ENCODE measurements around the gene KRT40. TPM values are rescaled to one million over a fixed set of nuclear protein-coding genes. Genes with fewer than 3 reads are reported as not detected.

KRT40 gene
- total RNA-seq, 1 experiment from 2014 or later = not detected

DNA sequence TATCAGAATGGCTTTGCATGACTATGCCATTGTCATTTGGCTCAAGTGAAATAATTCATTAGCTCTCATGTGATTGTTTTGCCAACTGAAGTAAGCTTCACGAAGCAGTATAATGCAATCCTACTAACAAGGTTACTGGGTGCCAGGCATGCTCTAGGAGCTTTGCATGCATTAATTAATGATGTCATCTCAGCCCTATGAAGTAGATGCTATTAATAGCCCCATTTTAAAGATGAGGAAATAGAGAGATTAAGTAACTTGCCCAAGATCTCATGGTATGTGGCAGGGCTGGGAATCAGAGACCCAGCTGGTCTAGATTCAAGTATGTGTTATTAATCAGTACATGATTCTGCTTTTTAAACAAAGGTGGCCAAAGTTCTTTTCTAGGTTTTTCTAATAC lies 31.5 kb downstream of the KRT40 start:
- peak; percentile 49 for DNase-seq (ENCODE audit: low read depth)

DNA sequence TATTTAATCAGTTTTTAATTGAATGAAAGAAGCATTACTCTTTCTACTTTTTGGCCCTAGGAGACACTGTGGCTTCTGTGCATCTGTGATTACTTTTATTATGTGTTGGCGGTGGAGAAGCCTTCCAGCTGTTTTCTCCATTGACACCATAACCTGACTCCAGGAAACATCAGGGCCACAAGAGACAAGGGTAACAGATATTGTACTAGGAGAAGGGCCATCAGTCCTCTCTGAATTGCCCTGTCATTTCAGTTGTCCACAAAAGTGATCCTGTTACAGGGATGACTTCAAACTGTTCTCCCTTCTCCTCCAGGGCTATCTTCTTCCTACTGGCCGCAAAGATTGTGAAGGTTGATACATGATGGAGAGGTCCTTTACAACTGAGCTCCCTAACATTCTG lies 32.0 kb downstream of the KRT40 start:
- no peak for DNase-seq (ENCODE audit: low read depth)

DNA sequence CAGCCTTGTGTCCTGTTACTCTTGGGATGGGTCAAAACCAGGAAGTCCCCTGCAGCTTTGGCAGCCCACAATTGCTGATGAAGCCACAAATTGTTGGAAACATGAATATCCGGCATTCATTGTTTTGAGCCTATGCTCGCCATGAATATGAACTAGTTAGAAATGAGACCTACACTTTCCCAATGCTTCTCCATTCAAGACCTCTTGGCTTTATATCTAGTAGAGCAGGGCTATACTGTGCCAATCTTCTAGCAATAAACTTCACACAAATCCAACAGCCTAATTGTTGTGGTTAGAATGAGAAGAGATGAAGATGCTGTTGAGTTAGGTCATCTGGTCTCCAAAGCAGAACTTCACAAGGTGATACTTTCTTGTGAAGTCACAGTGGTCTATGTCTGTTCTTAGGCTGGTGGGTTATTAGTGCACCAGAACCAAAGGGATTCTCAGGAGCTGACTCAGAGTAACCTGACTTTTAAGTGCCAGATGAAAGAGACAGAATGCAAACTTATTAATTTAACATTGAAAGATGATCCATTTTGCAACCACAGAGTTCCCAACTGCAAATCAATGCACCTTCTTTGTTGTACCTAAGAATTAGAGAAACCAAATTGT lies 33.0 kb downstream of the KRT40 start:
- DNase-seq (ENCODE audit: low read depth) = peak; percentile 18

DNA sequence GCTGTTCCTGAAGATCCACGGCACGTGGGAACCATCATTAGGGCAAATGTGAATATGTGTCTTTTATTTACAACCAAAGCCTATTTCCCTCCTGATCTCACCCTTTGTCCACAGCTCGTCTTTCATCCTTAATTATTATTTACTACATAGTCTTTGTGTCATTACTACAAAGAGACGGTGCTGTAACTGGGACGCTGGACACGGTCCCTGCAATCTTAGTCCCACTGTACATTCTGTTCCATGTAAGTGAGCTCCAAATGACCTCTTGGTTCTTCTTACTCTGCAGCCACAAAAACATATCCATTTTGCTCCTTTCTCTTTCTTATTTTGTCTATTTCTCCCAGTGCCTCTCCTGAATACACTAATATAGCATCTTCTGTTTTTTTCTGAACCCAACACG lies 34.0 kb downstream of the KRT40 start:
- no peak for DNase-seq (ENCODE audit: low read depth)

DNA sequence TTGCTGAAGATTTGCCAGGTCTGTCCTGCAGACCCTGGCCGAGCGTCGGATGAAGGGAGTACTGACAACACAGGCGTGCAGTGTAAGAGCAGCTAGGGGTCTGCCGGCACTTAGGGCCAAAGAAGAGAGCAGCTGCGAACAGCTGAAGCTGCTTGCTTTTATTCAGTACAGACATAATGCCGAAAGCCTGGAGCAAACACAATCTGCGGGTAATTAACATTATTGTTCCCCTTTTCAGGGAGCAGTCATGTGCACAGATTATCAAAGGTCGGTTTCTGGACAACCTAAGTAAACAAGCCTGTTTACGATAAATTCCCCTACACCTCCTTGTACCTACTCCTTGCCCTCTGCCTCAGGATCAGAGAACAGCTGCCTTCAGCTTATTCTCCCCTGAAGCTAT lies 34.7 kb downstream of the KRT40 start:
- no peak for DNase-seq (ENCODE audit: low read depth)

DNA sequence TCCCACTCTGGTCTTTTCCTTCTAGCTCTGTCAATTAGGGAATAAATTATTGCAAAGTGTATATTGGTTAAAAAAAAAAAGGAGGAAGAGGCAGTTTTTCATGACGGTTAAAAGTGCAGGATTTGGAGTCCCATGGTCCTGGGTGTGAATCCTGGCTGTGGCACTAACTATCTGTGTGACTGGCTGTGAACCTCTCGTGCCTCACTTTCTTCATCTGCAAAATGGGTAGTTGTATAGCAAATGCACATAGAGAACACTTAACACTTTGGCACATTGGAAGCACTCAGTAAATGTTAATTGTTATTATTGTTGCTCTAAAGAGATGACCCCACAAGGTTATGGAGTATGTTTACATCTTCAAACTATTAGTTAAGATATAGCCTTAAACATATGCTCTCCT lies 36.2 kb downstream of the KRT40 start:
- no peak for DNase-seq (ENCODE audit: low read depth)

DNA sequence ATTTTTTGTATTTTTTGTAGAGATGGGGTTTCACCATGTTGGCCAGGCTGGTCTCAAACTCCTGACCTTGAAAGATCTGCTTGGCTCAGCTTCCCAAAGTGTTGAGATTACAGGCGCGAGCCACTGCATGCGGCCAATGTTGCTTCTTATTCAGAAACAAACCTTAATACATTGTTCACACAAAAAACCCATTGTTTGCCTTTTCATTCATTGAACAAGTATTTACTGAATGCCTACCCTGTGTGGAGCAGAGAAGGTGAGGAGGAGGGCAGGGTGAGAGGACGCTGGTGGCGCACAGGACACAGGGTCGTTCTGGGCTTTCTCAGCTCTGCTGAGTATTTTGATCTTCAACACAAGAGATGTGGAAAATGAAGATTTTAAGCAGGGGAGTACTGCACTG lies 38.7 kb downstream of the KRT40 start:
- DNase-seq (ENCODE audit: low read depth) = no peak

DNA sequence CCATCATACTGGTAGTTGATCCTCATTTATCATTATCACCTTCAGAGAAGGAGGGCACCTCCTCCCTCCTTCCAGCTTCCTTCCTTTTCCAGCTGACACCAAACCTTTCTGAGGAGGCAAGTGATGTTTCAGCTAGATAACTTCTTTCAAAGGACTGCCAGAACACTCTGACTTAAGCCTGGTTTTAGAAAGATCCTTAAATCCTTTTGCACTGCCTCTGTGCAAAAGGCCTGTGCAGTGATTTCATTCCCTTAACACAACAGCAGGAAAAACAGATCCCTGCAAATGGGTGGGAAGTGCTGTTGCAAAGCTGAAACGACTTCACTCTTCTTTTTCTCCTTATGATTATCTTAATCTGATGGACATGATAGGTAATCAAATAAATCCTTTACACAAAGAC lies 39.6 kb downstream of the KRT40 start:
- DNase-seq (ENCODE audit: low read depth) = no peak

DNA sequence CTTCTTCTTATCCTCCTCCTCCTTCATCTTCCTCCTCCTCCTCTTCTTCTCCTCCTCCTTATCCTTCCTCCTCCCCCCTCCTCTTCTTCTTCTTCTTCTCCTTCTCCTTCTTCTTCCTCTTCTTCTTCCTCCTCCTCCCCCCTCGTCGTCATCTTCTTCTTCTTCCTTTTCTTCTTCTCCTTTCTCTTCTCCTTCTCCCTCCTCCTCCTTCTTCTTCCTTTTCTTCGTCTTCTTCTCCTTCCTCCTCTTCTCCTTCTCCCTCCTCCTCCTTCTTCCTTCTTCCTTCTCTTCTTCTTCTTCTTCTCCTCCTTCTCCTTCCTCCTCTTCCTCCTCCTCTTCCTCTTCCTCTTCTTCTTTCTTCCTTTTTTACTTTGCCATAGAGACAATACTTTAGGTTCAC lies 41.6 kb downstream of the KRT40 start:
- DNase-seq (ENCODE audit: low read depth) = no peak

DNA sequence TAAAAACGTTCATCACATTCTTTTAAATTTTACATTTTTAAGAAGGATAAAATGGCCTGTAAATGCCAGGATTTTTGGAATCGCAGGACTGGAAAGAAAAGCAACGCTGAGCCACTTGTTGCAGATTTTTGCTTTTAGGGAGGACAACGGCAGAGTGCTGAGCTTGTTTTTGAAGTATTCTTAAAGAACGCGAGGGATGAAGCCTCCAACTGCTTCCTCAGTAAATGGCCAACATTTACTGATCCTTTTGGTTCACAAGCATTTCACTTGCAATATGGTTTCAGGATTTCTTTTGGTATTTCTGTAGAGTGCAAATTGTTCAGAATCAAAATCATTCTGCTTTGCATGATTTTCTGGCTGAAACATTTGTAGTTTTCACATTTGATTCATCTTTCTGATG lies 43.9 kb downstream of the KRT40 start:
- DNase-seq (ENCODE audit: low read depth) = no peak

DNA sequence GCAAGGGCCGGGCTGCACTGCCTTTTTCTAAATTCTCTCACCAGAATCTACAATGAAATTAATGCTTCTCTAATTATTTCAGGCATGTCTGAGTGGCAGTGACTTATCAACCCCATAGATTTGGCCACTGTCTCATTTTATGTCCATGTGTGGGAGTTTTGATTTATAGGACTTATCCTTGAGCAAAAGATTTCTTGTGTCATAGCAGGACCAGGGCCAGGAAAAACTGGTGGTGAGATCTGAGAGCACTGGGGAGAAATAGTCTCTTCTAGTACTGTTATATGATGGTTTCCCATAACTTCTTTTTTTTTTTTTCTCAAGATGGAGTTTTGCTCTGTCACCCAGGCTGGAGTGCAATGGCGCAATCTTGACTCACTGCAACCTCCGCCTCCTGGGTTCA lies 45.1 kb downstream of the KRT40 start:
- no peak for DNase-seq (ENCODE audit: low read depth)

DNA sequence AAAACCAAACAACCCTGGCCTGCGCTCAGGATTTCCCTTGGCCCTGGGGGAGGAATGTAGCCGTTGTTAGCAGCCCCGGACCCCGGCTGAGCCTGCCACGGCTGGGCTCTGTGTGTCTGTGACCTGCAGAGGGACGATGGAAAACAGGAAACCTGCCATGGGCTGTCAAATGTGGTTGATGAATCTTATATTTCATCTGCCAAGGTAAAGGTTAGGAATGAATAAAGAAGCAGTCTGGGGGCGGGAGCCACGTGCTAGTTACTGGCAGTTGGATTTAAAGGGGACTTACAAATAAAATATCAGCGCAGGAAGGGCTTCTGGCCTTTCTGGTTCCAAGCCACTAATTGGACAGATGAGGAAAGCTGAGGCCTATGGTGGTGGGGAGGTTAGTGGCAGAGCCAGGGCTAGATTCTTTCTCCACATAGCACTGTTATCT lies 46.7 kb downstream of the KRT40 start, which contains the start of gene KRT23:
TSS of gene KRT23 (minus strand) at position 263 of the 436 bp plus-strand sequence. CDS start 1,043 bp downstream, outside the sequence.
- DNase-seq (ENCODE audit: low read depth) = no peak

DNA sequence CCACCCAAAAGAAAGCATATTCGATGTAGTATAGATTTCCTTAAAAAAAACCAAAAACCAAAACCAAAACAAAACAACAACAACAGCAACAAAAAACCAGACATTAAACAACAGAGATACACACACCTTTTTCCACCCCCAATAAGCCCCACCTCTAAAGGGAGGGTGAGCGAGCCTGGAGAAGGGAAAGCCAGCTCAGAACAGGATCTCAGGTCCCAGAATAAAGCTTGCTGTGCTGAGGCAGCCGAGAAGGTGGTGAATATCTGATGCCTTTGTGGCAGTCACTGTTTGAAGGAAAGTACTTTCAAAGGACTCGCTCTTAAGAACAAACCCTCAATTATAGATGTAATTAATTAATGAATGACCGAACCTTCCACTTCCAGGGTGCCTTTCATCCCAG lies 47.1 kb downstream of the KRT40 start:
- DNase-seq (ENCODE audit: low read depth) = no peak

DNA sequence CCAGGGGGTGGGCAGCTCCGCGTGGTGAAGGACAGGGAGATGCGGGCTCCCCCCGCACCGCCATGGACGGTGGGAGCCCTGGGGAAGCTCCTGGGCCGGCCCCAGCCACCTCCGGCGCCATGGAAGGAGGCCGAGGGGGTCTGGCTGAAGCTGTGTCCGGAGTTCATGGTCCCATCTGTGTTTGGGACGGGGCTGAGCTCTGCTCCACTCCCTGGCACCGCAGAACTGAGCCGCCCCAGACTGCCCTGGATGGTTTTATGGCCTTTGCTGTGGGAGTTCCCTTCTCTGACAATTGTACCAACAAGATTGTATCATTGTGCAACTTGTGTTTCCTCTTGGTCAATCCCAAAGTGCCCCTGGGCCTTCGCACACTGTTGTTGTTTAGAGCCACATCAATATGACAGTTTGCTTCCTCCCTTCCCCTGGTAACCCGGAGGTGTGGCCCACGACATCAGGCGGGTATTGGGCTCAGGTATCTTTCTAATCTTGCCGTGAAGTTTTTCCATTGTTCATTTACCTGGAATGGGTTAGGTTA lies 47.6 kb downstream of the KRT40 start:
- DNase-seq (ENCODE audit: low read depth) = no peak

DNA sequence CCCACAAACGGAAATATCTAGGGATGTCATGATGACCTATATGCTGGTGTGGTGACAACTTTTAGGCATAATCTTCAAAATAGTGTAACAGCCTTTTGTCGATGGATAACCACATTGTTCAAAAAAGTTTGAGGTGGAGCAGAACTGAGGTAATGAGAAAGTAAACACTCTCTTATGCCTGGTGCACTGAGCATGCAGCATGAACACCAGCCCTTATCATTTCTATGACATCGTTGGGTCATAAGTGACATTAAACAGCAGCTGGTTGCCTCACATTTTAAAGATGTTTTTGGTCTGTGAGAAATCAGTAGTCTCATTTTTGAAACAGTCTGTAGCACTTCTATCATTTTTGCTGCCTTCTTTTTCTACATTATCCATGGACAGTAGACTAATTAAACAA lies 48.5 kb downstream of the KRT40 start:
- no peak for DNase-seq (ENCODE audit: low read depth)

DNA sequence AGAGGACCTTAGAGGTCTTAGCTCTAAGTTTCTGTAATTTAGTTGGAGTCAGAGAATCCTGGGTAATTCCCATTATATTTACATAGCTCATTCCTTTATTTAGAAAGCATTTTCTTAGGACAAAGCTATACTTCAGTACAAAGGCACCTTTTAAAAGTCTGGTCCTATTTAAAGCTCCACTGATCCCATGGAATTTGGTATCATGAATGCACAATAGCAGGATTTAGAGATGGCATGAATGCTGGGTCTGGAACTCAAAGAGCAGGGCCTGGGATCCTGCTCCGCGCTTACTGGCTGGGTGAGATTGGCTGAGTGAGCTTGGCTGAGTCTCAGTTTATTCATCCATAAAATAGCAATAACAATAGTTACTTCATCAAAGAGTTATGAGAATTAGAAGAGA lies 51.5 kb downstream of the KRT40 start:
- DNase-seq (ENCODE audit: low read depth) = no peak

DNA sequence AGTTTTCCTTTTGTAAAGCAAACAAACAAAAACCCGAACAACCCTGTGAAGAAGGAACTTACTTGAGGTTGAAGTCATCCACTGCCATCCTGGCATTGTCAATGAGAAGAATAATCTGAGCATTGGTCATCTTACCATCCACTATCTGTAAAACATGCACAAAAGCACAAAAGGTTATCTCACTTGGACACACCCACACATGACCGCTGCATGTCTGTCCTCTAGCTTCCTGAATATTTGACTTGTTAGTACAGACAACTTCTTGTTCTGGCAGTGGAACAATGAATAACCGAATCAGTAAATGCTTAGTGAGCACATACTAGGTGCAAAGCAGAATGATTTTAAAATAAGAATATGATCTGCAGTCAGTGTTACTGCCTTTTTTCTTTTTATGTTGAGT lies 52.8 kb downstream of the KRT40 start:
- no peak for DNase-seq (ENCODE audit: low read depth)

Other genes starting within 250 kb of the KRT40 start
- not detected in 2 replicates for gene KRT25, start 229.0 kb downstream of the KRT40 start, total RNA-seq (2014; rRNA removed; shearing (Covaris generic))
- not detected in 2 replicates for gene KRT26, start 212.1 kb downstream of the KRT40 start, total RNA-seq (2014; rRNA removed; shearing (Covaris generic))
- not detected in 2 replicates for gene KRT27, start 201.8 kb downstream of the KRT40 start, total RNA-seq (2014; rRNA removed; shearing (Covaris generic))
- gene KRT28, start 184.4 kb downstream of the KRT40 start, total RNA-seq (2014; rRNA removed; shearing (Covaris generic)) = not detected in 2 replicates
- 42.0 and 66.9 TPM in 2 replicates for gene KRT10, start 161.7 kb downstream of the KRT40 start, total RNA-seq (2014; rRNA removed; shearing (Covaris generic))
- not detected in 2 replicates for gene KRT12, start 117.1 kb downstream of the KRT40 start, total RNA-seq (2014; rRNA removed; shearing (Covaris generic))
- gene KRT20, start 99.1 kb downstream of the KRT40 start, total RNA-seq (2014; rRNA removed; shearing (Covaris generic)) = 0.17 TPM in 1 of 2 replicates, not detected in the other
- gene KRT23, start 46.7 kb downstream of the KRT40 start, total RNA-seq (2014; rRNA removed; shearing (Covaris generic)) = not detected in 2 replicates
- gene KRT39, start 17.4 kb downstream of the KRT40 start, total RNA-seq (2014; rRNA removed; shearing (Covaris generic)) = 0.20 TPM in 1 of 2 replicates, not detected in the other
- gene KRTAP3-3, start 9.8 kb upstream of the KRT40 start, total RNA-seq (2014; rRNA removed; shearing (Covaris generic)) = 0.22 TPM in 1 of 2 replicates, not detected in the other
- not detected in 2 replicates for gene KRTAP3-2, start 15.6 kb upstream of the KRT40 start, total RNA-seq (2014; rRNA removed; shearing (Covaris generic))
- gene KRTAP3-1, start 24.8 kb upstream of the KRT40 start, total RNA-seq (2014; rRNA removed; shearing (Covaris generic)) = 0.64 and 0.71 TPM in 2 replicates
- gene KRTAP1-5, start 42.9 kb upstream of the KRT40 start, total RNA-seq (2014; rRNA removed; shearing (Covaris generic)) = 3.2 and 5.7 TPM in 2 replicates
- gene KRTAP1-4, start 45.9 kb upstream of the KRT40 start, total RNA-seq (2014; rRNA removed; shearing (Covaris generic)) = not detected in 2 replicates
- not detected in 2 replicates for gene KRTAP1-3, start 50.5 kb upstream of the KRT40 start, total RNA-seq (2014; rRNA removed; shearing (Covaris generic))
- not detected in 2 replicates for gene KRTAP1-1, start 57.1 kb upstream of the KRT40 start, total RNA-seq (2014; rRNA removed; shearing (Covaris generic))
- not detected in 2 replicates for gene KRTAP2-1, start 63.0 kb upstream of the KRT40 start, total RNA-seq (2014; rRNA removed; shearing (Covaris generic))
- not detected in 2 replicates for gene KRTAP2-2, start 70.9 kb upstream of the KRT40 start, total RNA-seq (2014; rRNA removed; shearing (Covaris generic))
- gene KRTAP2-3, start 75.8 kb upstream of the KRT40 start, total RNA-seq (2014; rRNA removed; shearing (Covaris generic)) = 0.34 and 3.2 TPM in 2 replicates
- gene KRTAP2-4, start 81.6 kb upstream of the KRT40 start, total RNA-seq (2014; rRNA removed; shearing (Covaris generic)) = not detected in 2 replicates
- not detected in 2 replicates for gene KRTAP4-7, start 99.8 kb upstream of the KRT40 start, total RNA-seq (2014; rRNA removed; shearing (Covaris generic))
- 0.10 TPM in 1 of 2 replicates, not detected in the other for gene KRTAP4-8, start 113.8 kb upstream of the KRT40 start, total RNA-seq (2014; rRNA removed; shearing (Covaris generic))
- not detected in 2 replicates for gene KRTAP4-16, start 117.9 kb upstream of the KRT40 start, total RNA-seq (2014; rRNA removed; shearing (Covaris generic))
- not detected in 2 replicates for gene KRTAP4-9, start 121.1 kb upstream of the KRT40 start, total RNA-seq (2014; rRNA removed; shearing (Covaris generic))
- gene KRTAP4-11, start 134.0 kb upstream of the KRT40 start, total RNA-seq (2014; rRNA removed; shearing (Covaris generic)) = not detected in 2 replicates
- not detected in 2 replicates for gene KRTAP4-12, start 139.9 kb upstream of the KRT40 start, total RNA-seq (2014; rRNA removed; shearing (Covaris generic))
- gene KRTAP4-6, start 156.2 kb upstream of the KRT40 start, total RNA-seq (2014; rRNA removed; shearing (Covaris generic)) = not detected in 2 replicates
- gene KRTAP4-5, start 165.5 kb upstream of the KRT40 start, total RNA-seq (2014; rRNA removed; shearing (Covaris generic)) = not detected in 2 replicates
- not detected in 2 replicates for gene KRTAP4-4, start 176.4 kb upstream of the KRT40 start, total RNA-seq (2014; rRNA removed; shearing (Covaris generic))
- gene KRTAP4-3, start 183.9 kb upstream of the KRT40 start, total RNA-seq (2014; rRNA removed; shearing (Covaris generic)) = not detected in 2 replicates
- not detected in 2 replicates for gene KRTAP4-2, start 193.9 kb upstream of the KRT40 start, total RNA-seq (2014; rRNA removed; shearing (Covaris generic))
- not detected in 2 replicates for gene KRTAP4-1, start 200.6 kb upstream of the KRT40 start, total RNA-seq (2014; rRNA removed; shearing (Covaris generic))
- gene KRTAP9-1, start 205.6 kb upstream of the KRT40 start, total RNA-seq (2014; rRNA removed; shearing (Covaris generic)) = not detected in 2 replicates
- not detected in 2 replicates for gene KRTAP9-2, start 242.3 kb upstream of the KRT40 start, total RNA-seq (2014; rRNA removed; shearing (Covaris generic))
- gene KRTAP9-3, start 248.1 kb upstream of the KRT40 start, total RNA-seq (2014; rRNA removed; shearing (Covaris generic)) = not detected in 2 replicates

Data from M059J (cell line).